Natural killer cell (primary cell): ENCODE results near the gene CHIT1. TPM values are rescaled to one million over a fixed set of nuclear protein-coding genes. Genes with fewer than 3 reads are reported as not detected.

Experiments
- ATAC-seq, 3 donors: fragments of 150-1000 bp in 2 of 3; fragments of 200-7000 bp in 1 of 3; cut with Tn5 transposase; 1 replicate in 1 of 3; 2 replicates in 2 of 3; pipeline ENCODE4 v1.10.0; 2021; ENCODE audit warnings: mild to moderate bottlenecking in 2 of 3, moderate library complexity in 2 of 3
- DNase-seq, 2 donors: peaks; one replicate each; pipeline versions ENCODE4 v3.0.0 to v3.0.0-alpha.2; 2013 to 2021; ENCODE audit warnings: mixed read lengths in 1 of 2
- H3K27ac ChIP-seq: one replicate; pipeline ENCODE4 v1.5.1; 2013; ENCODE audit warnings: mild to moderate bottlenecking, low read length
- H3K27me3 ChIP-seq: one replicate; pipeline ENCODE4 v1.6.1; 2013; ENCODE audit warnings: low read length; ENCODE audit not compliant: control insufficient read depth, insufficient read depth
- H3K36me3 ChIP-seq: one replicate; pipeline ENCODE4 v1.6.1; 2013; ENCODE audit warnings: low read length; ENCODE audit not compliant: control insufficient read depth, insufficient read depth
- H3K4me1 ChIP-seq: one replicate; pipeline ENCODE4 v1.6.1; 2013; ENCODE audit warnings: low read length; ENCODE audit not compliant: control insufficient read depth, insufficient read depth
- H3K4me3 ChIP-seq: one replicate; pipeline ENCODE4 v1.5.1; 2013; ENCODE audit warnings: low read length
- H3K9me3 ChIP-seq: one replicate; pipeline ENCODE4 v1.6.1; 2013; ENCODE audit warnings: low read length; ENCODE audit not compliant: control insufficient read depth, insufficient read depth
- H3K27ac Mint-ChIP-seq, 2 donors: one replicate each; pipeline ENCODE4 v1.8.0; 2022; ENCODE audit warnings: mild to moderate bottlenecking in 2 of 2, mixed read lengths in 2 of 2, moderate library complexity in 1 of 2
- H3K27me3 Mint-ChIP-seq, 2 donors: one replicate each; pipeline ENCODE4 v1.8.0; 2022; ENCODE audit warnings: low read depth in 2 of 2, mixed read lengths in 2 of 2
- H3K36me3 Mint-ChIP-seq: one replicate; pipeline ENCODE4 v1.8.0; 2022; ENCODE audit warnings: mixed read lengths
- H3K4me1 Mint-ChIP-seq, 2 donors: one replicate each; pipeline ENCODE4 v1.8.0; 2022; ENCODE audit warnings: mixed read lengths in 2 of 2
- H3K4me3 Mint-ChIP-seq: one replicate; pipeline ENCODE4 v1.8.0; 2022; ENCODE audit warnings: mild to moderate bottlenecking, moderate library complexity, mixed read lengths
- H3K9me3 Mint-ChIP-seq, 2 donors: one replicate each; pipeline ENCODE4 v1.8.0; 2022; ENCODE audit warnings: mixed read lengths in 2 of 2
- WGBS: methylation state at CpG from one replicate; pipeline ENCODE4 v1.1.7; 2013; ENCODE audit warnings: missing lambda C conversion rate; ENCODE audit not compliant: insufficient coverage; 5-methylcytosine and 5-hydroxymethylcytosine counted together
- intact Hi-C: fragments of 100-400 bp; cut with micrococcal nuclease; formaldehyde crosslinking; loops from one replicate; pipeline ENCODE4 v1.14.2; 2022
- total RNA-seq, 4 donors: library from RNA; stranded (reverse); fragments of 120-200 nt in 1 of 4; gene quantifications; one replicate each; pipeline versions ENCODE4 v1.2.3 to v1.2.4, GENCODE V29; 2013 to 2022
- TF ChIP-seq, protein P1 (sequence below): fragments of 200-600 bp; IDR thresholded peaks from one replicate; pipeline ENCODE4 v1.8.0; 2022; ENCODE audit warnings: antibody characterized with exemption

Gene CHIT1
- total RNA-seq, 3 donors from 2014 or later (not counting 1 experiment from before 2014, with no cell fraction given): 0.07 to 2.2 TPM; not detected in 1

DNA sequence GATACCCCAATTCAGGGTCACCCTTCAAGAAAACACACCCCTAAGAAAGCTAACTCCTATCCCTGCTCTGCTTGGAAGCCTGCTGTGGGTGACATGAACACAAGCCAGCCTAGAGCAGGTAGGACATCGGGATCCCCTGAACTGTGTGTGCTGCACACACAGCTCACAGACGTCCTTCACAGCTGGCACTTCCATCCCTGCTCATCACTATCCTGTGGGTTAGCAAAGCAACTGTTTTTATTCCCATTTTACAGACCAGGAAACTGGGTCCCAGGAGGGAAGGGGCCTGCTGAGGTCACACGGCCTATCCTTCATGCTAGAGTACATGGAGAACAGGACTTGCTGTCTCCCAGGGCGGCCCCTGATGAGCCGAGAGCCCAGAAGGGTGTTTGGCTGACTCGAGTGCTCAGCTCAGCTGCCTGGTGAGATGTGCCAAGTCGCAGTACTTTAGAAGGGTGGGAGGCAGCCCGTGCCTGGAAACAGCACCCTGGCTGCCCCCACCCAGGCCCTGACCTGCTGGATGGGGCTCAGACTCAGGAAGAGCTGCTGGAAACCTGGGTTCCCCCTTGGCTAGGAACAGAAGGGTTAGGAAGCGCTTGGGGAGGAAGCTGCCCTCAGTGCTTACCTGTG, 47.6 kb upstream of the CHIT1 start:
- intact Hi-C loops: no loop called here
- no peaks in the 10 kb centered on the region for H3K9me3 Mint-ChIP-seq
- no peak overlapping the region for H3K27ac Mint-ChIP-seq
- Histone ChIP-seq H3K4me3 (no peak overlapping the region), H3K36me3 (no peaks in the 10 kb centered on the region), H3K4me1 (peaks cover 44% of the 10 kb centered on the region), H3K9me3 (no peaks in the 10 kb centered on the region), H3K27ac (no peak overlapping the region), H3K27me3 (no peaks in the 10 kb centered on the region)
- 91% methylated on average over 9 of the region's 9 CpGs for WGBS
- H3K4me3 Mint-ChIP-seq: no peak overlapping the region
- DNase-seq: peak in 1 of 2 donors; percentile 49
- TF ChIP-seq, protein P1, sequence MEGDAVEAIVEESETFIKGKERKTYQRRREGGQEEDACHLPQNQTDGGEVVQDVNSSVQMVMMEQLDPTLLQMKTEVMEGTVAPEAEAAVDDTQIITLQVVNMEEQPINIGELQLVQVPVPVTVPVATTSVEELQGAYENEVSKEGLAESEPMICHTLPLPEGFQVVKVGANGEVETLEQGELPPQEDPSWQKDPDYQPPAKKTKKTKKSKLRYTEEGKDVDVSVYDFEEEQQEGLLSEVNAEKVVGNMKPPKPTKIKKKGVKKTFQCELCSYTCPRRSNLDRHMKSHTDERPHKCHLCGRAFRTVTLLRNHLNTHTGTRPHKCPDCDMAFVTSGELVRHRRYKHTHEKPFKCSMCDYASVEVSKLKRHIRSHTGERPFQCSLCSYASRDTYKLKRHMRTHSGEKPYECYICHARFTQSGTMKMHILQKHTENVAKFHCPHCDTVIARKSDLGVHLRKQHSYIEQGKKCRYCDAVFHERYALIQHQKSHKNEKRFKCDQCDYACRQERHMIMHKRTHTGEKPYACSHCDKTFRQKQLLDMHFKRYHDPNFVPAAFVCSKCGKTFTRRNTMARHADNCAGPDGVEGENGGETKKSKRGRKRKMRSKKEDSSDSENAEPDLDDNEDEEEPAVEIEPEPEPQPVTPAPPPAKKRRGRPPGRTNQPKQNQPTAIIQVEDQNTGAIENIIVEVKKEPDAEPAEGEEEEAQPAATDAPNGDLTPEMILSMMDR: no peak
- H3K27me3 Mint-ChIP-seq: no peaks in the 10 kb centered on the region
- no peak for ATAC-seq
- peaks cover 17 to 39% of the 10 kb centered on the region in 2 donors for H3K4me1 Mint-ChIP-seq
- H3K36me3 Mint-ChIP-seq: no peaks in the 10 kb centered on the region

- Histone ChIP-seq H3K27me3 (no peaks in the 10 kb centered on the region), H3K36me3 (no peaks in the 10 kb centered on the region), H3K4me1 (peaks cover 44% of the 10 kb centered on the region), H3K9me3 (no peaks in the 10 kb centered on the region), H3K4me3 (no peak overlapping the region), H3K27ac (no peak overlapping the region)
- TF ChIP-seq, protein P1: no peak
- Mint-ChIP-seq H3K27ac (no peak overlapping the region), H3K36me3 (no peaks in the 10 kb centered on the region), H3K4me1 (peaks cover 17 to 39% of the 10 kb centered on the region in 2 donors), H3K9me3 (no peaks in the 10 kb centered on the region), H3K4me3 (no peak overlapping the region), H3K27me3 (no peaks in the 10 kb centered on the region)
- ATAC-seq (no peak), DNase-seq (no peak)
- intact Hi-C loops: no loop called here
- WGBS: 78% methylated on average over 4 of the region's 5 CpGs
Observed at GRCh38 chr1:203276408-203276807, 46.9 kb upstream of the CHIT1 start.

- Histone ChIP-seq H3K27me3 (no peaks in the 10 kb centered on the region), H3K4me1 (peaks cover 50% of the 10 kb centered on the region), H3K9me3 (no peaks in the 10 kb centered on the region), H3K4me3 (no peak overlapping the region), H3K36me3 (no peaks in the 10 kb centered on the region), H3K27ac (no peak overlapping the region)
- Mint-ChIP-seq H3K4me3 (no peak overlapping the region), H3K27me3 (no peaks in the 10 kb centered on the region), H3K36me3 (no peaks in the 10 kb centered on the region), H3K9me3 (no peaks in the 10 kb centered on the region), H3K27ac (peak overlapping the region in 1 of 2 donors; percentile 47), H3K4me1 (peaks cover 17 to 39% of the 10 kb centered on the region in 2 donors)
- 86% methylated on average over 11 of the region's 11 CpGs for WGBS
- TF ChIP-seq, protein P1: no peak
- DNase-seq (no peak), ATAC-seq (no peak)
- intact Hi-C loops: no loop called here
Observed at GRCh38 chr1:203275656-203276272, 46.3 kb upstream of the CHIT1 start.
